DOHH2 (cell line): ENCODE data around the gene ZNF561.

ENCODE experiments used
- H3F3A ChIP-seq: fragments of 200-600 bp; sonication (generic), shearing (Covaris generic); 2 replicates; pipeline ENCODE4 v1.6.0; 2016; ENCODE audit warnings: antibody characterized with exemption, mild to moderate bottlenecking; ENCODE audit not compliant: control insufficient read depth, insufficient read depth
- H3K27ac ChIP-seq: fragments of 200-600 bp; sonication (generic); 2 replicates; pipeline ENCODE4 v1.5.1; 2014; ENCODE audit warnings: low read depth, mild to moderate bottlenecking, low read length, moderate library complexity
- H3K27me3 ChIP-seq: fragments of 200-600 bp; sonication (generic); 2 replicates; pipeline ENCODE4 v1.6.1; 2014; ENCODE audit warnings: mild to moderate bottlenecking, low read length, mixed read lengths; ENCODE audit not compliant: control insufficient read depth
- H3K36me3 ChIP-seq: fragments of 200-600 bp; sonication (generic); 2 replicates; pipeline ENCODE4 v1.6.1; 2014; ENCODE audit warnings: mild to moderate bottlenecking, low read length, moderate library complexity, mixed read lengths; ENCODE audit not compliant: control insufficient read depth
- H3K4me1 ChIP-seq: fragments of 200-600 bp; sonication (generic); 2 replicates; pipeline ENCODE4 v1.6.1; 2014; ENCODE audit warnings: mild to moderate bottlenecking, low read length, mixed read lengths; ENCODE audit not compliant: control insufficient read depth
- H3K4me2 ChIP-seq: fragments of 200-600 bp; sonication (generic); 2 replicates; pipeline ENCODE4 v1.6.0; 2014; ENCODE audit warnings: mild to moderate bottlenecking, low read length, moderate library complexity
- H3K4me3 ChIP-seq: fragments of 200-600 bp; sonication (generic); 2 replicates; pipeline ENCODE4 v1.5.1; 2014; ENCODE audit warnings: mild to moderate bottlenecking, low read length, mixed read lengths
- H3K79me2 ChIP-seq: fragments of 200-600 bp; sonication (generic); 2 replicates; pipeline ENCODE4 v1.6.1; 2014; ENCODE audit warnings: mild to moderate bottlenecking, low read length, mixed read lengths; ENCODE audit not compliant: control insufficient read depth
- H3K9me2 ChIP-seq: fragments of 200-600 bp; sonication (generic); replicated peaks from 2 replicates; pipeline ENCODE4 v1.6.1; 2014; ENCODE audit warnings: mild to moderate bottlenecking, low read length, mixed read lengths; ENCODE audit not compliant: control insufficient read depth
- H3K9me3 ChIP-seq: fragments of 200-600 bp; sonication (generic); 2 replicates; pipeline ENCODE4 v1.6.1; 2014; ENCODE audit warnings: antibody characterized with exemption, low read length, mixed read lengths; ENCODE audit not compliant: control insufficient read depth, insufficient read depth
- H4K20me1 ChIP-seq: fragments of 200-600 bp; sonication (generic); 2 replicates; pipeline ENCODE4 v1.6.0; 2014; ENCODE audit warnings: low read depth, mild to moderate bottlenecking, antibody characterized with exemption, low read length, moderate library complexity; ENCODE audit not compliant: control insufficient read depth, insufficient read depth
- EZH2phosphoT487 ChIP-seq: fragments of 200-600 bp; sonication (generic); IDR thresholded peaks from 2 replicates; pipeline ENCODE4 v1.6.1; 2017; ENCODE audit warnings: borderline replicate concordance, mild to moderate bottlenecking, antibody characterized with exemption, low read length, moderate library complexity, mixed read lengths
- TF ChIP-seq, protein P1 (sequence below): fragments of 200-600 bp; sonication (generic); IDR thresholded peaks from one replicate; pipeline ENCODE4 v1.5.1; 2014; ENCODE audit warnings: antibody characterized with exemption, mild to moderate bottlenecking, low read depth, low read length; ENCODE audit not compliant: poor library complexity, severe bottlenecking

ZNF561 gene

DNA sequence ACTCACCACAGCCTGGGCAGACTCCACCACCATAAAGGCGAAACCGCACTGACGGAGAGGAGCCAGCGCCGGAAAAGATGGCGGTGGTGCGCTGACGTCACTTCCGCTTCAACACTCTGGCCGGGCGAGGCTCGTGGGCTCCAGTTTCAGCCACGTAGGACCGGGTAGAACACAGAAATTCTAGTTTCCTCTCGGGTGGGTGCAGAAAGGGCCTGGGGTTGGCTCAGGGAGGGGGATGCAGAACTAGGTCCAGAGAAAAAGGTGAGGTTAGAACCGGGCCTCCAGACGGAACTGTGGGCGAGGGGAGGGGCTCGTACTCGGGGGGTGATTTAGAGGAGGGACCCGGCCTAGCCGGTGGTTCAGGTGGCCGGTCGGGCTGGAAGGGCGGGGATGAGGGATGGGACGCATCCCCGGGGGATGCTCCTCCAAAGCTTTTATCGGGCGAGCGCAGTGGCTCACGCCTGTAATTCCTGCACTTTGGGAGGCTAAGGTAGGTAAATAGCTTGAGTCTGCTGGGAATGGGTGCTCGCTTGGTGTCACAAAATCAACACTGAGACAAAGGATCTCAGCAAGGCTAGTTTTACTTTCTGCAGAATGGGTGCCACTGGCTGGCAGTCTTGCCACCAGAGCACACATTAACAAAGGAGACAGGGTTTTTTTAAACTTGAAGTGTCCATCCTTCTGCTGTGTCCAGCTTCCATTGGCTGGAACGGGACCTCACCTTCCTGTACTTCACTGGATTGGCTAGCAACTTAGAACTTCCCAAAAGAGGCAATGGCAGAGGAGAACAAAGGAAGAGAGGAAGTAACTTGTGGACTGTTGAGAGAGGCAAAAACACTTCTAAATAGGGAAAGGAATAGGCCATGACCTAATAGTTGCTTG is at the start of gene ZNF561:
TSS of gene ZNF561 (minus strand) at position 77 of the 882 bp plus-strand sequence. CDS start 1,776 bp downstream, outside the sequence.
- Histone ChIP-seq H3K9me3 (no peaks in the 10 kb centered on the region), H3K36me3 (peaks cover 28% of the 10 kb centered on the region), H3K4me1 (peaks cover 15% of the 10 kb centered on the region), H3K9me2 (no peaks in the 10 kb centered on the region), H3K79me2 (peaks cover 24% of the 10 kb centered on the region), H3K27ac (peak within 1 kb of the TSS; percentile 66), H3K4me3 (peak within 1 kb of the TSS; percentile 88), H4K20me1 (no peaks in the 10 kb centered on the region), H3K4me2 (peak within 1 kb of the TSS; percentile 76), H3F3A (no peaks in the 10 kb centered on the region; the same call in 1 of the 2 replicates), H3K27me3 (no peaks in the 10 kb centered on the region)
- TF ChIP-seq EZH2phosphoT487, result no peak
- TF ChIP-seq, protein P1, sequence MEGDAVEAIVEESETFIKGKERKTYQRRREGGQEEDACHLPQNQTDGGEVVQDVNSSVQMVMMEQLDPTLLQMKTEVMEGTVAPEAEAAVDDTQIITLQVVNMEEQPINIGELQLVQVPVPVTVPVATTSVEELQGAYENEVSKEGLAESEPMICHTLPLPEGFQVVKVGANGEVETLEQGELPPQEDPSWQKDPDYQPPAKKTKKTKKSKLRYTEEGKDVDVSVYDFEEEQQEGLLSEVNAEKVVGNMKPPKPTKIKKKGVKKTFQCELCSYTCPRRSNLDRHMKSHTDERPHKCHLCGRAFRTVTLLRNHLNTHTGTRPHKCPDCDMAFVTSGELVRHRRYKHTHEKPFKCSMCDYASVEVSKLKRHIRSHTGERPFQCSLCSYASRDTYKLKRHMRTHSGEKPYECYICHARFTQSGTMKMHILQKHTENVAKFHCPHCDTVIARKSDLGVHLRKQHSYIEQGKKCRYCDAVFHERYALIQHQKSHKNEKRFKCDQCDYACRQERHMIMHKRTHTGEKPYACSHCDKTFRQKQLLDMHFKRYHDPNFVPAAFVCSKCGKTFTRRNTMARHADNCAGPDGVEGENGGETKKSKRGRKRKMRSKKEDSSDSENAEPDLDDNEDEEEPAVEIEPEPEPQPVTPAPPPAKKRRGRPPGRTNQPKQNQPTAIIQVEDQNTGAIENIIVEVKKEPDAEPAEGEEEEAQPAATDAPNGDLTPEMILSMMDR, result no peak

DNA sequence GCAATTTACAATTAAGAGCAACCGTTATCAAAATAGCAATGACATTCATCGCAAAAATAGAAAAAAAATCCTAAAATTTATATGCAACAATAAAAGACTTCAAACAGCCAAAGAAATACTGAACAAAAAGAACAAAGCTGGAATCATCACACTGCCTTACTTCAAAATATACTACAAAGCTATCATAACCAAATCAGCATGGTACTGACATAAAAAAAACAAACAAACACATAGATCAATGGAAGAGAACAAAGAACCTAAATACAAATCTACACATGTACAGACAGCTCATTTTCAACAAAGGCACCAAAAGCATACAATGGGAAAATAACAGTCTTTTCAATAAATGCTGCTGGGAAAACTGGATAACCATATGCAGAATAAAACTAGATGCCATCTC is 47.5 kb upstream of the ZNF561 start:
- Histone ChIP-seq H3K9me3 (peaks cover 46% of the 10 kb centered on the region), H3K36me3 (peaks cover 61% of the 10 kb centered on the region), H3K27me3 (no peaks in the 10 kb centered on the region), H3K27ac (no peak overlapping the region), H3K79me2 (peaks cover 100% of the 10 kb centered on the region), H3K4me1 (no peaks in the 10 kb centered on the region), H3K4me3 (no peak overlapping the region), H4K20me1 (no peaks in the 10 kb centered on the region), H3K4me2 (no peak overlapping the region), H3F3A (0 out of 2 replicates have a peak, but pooled peaks cover 3% of the 10 kb centered on the region), H3K9me2 (no peaks in the 10 kb centered on the region)
- TF ChIP-seq, protein P1, result no peak
- no peak for TF ChIP-seq EZH2phosphoT487

DNA sequence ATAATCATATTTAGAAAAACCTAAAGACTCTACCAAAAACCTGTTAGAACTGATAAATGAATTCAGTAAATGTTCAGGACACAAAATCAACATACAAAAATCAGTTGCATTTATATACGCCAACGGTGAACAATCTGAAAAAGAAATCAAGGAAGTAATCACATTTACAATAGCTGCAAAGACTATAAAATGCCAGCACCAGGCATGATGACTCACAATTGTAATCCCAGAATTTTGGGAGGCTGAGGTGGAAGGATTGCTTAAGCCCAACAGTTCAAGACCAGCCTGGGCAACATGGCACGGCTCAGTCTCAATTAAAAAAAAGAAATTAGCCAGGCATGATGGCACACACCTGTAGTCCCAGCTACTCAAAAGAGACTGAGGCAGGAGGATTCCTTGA is 46.9 kb upstream of the ZNF561 start:
- Histone ChIP-seq H3K4me2 (no peak overlapping the region), H3K27ac (no peak overlapping the region), H3K36me3 (peaks cover 54% of the 10 kb centered on the region), H3K4me3 (no peak overlapping the region), H4K20me1 (no peaks in the 10 kb centered on the region), H3K4me1 (no peaks in the 10 kb centered on the region), H3K9me2 (no peaks in the 10 kb centered on the region), H3K27me3 (no peaks in the 10 kb centered on the region), H3K9me3 (peaks cover 40% of the 10 kb centered on the region), H3F3A (0 out of 2 replicates have a peak, but pooled peaks cover 3% of the 10 kb centered on the region), H3K79me2 (peaks cover 100% of the 10 kb centered on the region)
- TF ChIP-seq, protein P1, result no peak
- no peak for TF ChIP-seq EZH2phosphoT487
